ENCODE results near the gene ELMOD2.

ELMOD2 gene

GRCh38 chr4:140569307-140569638 lies 45.3 kb downstream of the ELMOD2 start:
- Histone ChIP-seq H3K4me3 (ENCODE audit: low read depth, low read length) (no peak overlapping the region), H3K9ac (ENCODE audit: low read length) (no peak overlapping the region), H3K79me1 (ENCODE audit: low read length) (no peaks in the 10 kb centered on the region), H2BK5ac (ENCODE audit: low read depth, low read length, poor library complexity) (no peak overlapping the region), H3K79me2 (ENCODE audit: control insufficient read depth, insufficient read depth, low read length, poor library complexity) (no peaks in the 10 kb centered on the region), H2AK5ac (ENCODE audit: low read length) (no peak overlapping the region), H3K14ac (ENCODE audit: low read length) (no peak overlapping the region), H3K4me1 (ENCODE audit: control insufficient read depth in 1 of 2, insufficient read depth in 2 of 2, low read length in 2 of 2) (peaks cover 6 to 9% of the 10 kb centered on the region in 2 experiments), H4K91ac (ENCODE audit: low read depth, low read length) (no peak overlapping the region), H2AFZ (ENCODE audit: insufficient read depth, low read length, poor library complexity) (no peak overlapping the region), H3K4ac (ENCODE audit: low read depth, low read length) (no peak overlapping the region), H3K4me2 (ENCODE audit: low read length) (peak overlapping the region; percentile 89), H3K36me3 (ENCODE audit: control insufficient read depth in 1 of 2, insufficient read depth in 2 of 2, low read length in 2 of 2) (no peaks in the 10 kb centered on the region), H3K27me3 (ENCODE audit: insufficient read depth, low read length) (peaks cover 35% of the 10 kb centered on the region), H3K18ac (ENCODE audit: low read length) (no peak overlapping the region), H2BK12ac (ENCODE audit: low read length) (no peak overlapping the region), H3K23ac (ENCODE audit: low read length) (no peak overlapping the region), H4K8ac (ENCODE audit: low read depth, low read length) (no peak overlapping the region), H3K9me3 (ENCODE audit: insufficient read depth, low read depth, low read length) (peaks cover 7% of the 10 kb centered on the region), H3K27ac (ENCODE audit: low read depth, low read length) (no peak overlapping the region), H2BK120ac (ENCODE audit: insufficient read depth, low read length, poor library complexity) (no peak overlapping the region), H4K12ac (ENCODE audit: low read depth, low read length) (no peak overlapping the region)
- no peak for DNase-seq
- WGBS (ENCODE audit: extremely low coverage, insufficient coverage, insufficient read length): no CpG with 5 or more reads among the region's 7 CpGs

GRCh38 chr4:140571620-140572019 lies 47.7 kb downstream of the ELMOD2 start:
- Histone ChIP-seq H3K23ac (ENCODE audit: low read length) (no peak overlapping the region), H3K4me2 (ENCODE audit: low read length) (no peak overlapping the region), H4K8ac (ENCODE audit: low read depth, low read length) (no peak overlapping the region), H3K27ac (ENCODE audit: low read depth, low read length) (no peak overlapping the region), H3K4me1 (ENCODE audit: control insufficient read depth in 1 of 2, insufficient read depth in 2 of 2, low read length in 2 of 2) (peaks cover 12 to 14% of the 10 kb centered on the region in 2 experiments), H2BK12ac (ENCODE audit: low read length) (no peak overlapping the region), H4K12ac (ENCODE audit: low read depth, low read length) (no peak overlapping the region), H2BK120ac (ENCODE audit: insufficient read depth, low read length, poor library complexity) (no peak overlapping the region), H3K14ac (ENCODE audit: low read length) (no peak overlapping the region), H3K9me3 (ENCODE audit: insufficient read depth, low read depth, low read length) (peaks cover 7% of the 10 kb centered on the region), H3K4me3 (ENCODE audit: low read depth, low read length) (no peak overlapping the region), H3K4ac (ENCODE audit: low read depth, low read length) (no peak overlapping the region), H2AK5ac (ENCODE audit: low read length) (no peak overlapping the region), H3K36me3 (ENCODE audit: control insufficient read depth in 1 of 2, insufficient read depth in 2 of 2, low read length in 2 of 2) (no peaks in the 10 kb centered on the region), H4K91ac (ENCODE audit: low read depth, low read length) (no peak overlapping the region), H3K79me2 (ENCODE audit: control insufficient read depth, insufficient read depth, low read length, poor library complexity) (no peaks in the 10 kb centered on the region), H3K79me1 (ENCODE audit: low read length) (peaks cover 3% of the 10 kb centered on the region), H3K18ac (ENCODE audit: low read length) (no peak overlapping the region), H2BK5ac (ENCODE audit: low read depth, low read length, poor library complexity) (no peak overlapping the region), H3K27me3 (ENCODE audit: insufficient read depth, low read length) (peaks cover 34% of the 10 kb centered on the region), H2AFZ (ENCODE audit: insufficient read depth, low read length, poor library complexity) (no peak overlapping the region), H3K9ac (ENCODE audit: low read length) (no peak overlapping the region)
- DNase-seq: no peak
- WGBS (ENCODE audit: extremely low coverage, insufficient coverage, insufficient read length): no CpG with 5 or more reads among the region's 2 CpGs

GRCh38 chr4:140575489-140575888 lies 51.5 kb downstream of the ELMOD2 start:
- no peak overlapping the region for H2BK12ac ChIP-seq (ENCODE audit: low read length)
- WGBS (ENCODE audit: extremely low coverage, insufficient coverage, insufficient read length): no CpG with 5 or more reads among the region's 4 CpGs
- no peak overlapping the region for H3K14ac ChIP-seq (ENCODE audit: low read length)
- no peak overlapping the region for H4K8ac ChIP-seq (ENCODE audit: low read depth, low read length)
- H3K27me3 ChIP-seq (ENCODE audit: insufficient read depth, low read length): peaks cover under 1% of the 10 kb centered on the region
- peaks cover 5 to 6% of the 10 kb centered on the region in 2 experiments for H3K4me1 ChIP-seq (ENCODE audit: control insufficient read depth in 1 of 2, insufficient read depth in 2 of 2, low read length in 2 of 2)
- no peak overlapping the region for H2BK120ac ChIP-seq (ENCODE audit: insufficient read depth, low read length, poor library complexity)
- H3K9ac ChIP-seq (ENCODE audit: low read length): no peak overlapping the region
- peaks cover 2% of the 10 kb centered on the region for H3K9me3 ChIP-seq (ENCODE audit: insufficient read depth, low read depth, low read length)
- peaks cover 3% of the 10 kb centered on the region for H3K79me1 ChIP-seq (ENCODE audit: low read length)
- H2BK5ac ChIP-seq (ENCODE audit: low read depth, low read length, poor library complexity): no peak overlapping the region
- no peak overlapping the region for H2AK5ac ChIP-seq (ENCODE audit: low read length)
- H3K4ac ChIP-seq (ENCODE audit: low read depth, low read length): no peak overlapping the region
- no peak overlapping the region for H4K12ac ChIP-seq (ENCODE audit: low read depth, low read length)
- no peak overlapping the region for H3K4me2 ChIP-seq (ENCODE audit: low read length)
- no peak overlapping the region for H4K91ac ChIP-seq (ENCODE audit: low read depth, low read length)
- H3K18ac ChIP-seq (ENCODE audit: low read length): no peak overlapping the region
- peak overlapping the region; percentile 71 for H2AFZ ChIP-seq (ENCODE audit: insufficient read depth, low read length, poor library complexity)
- DNase-seq: no peak
- no peak overlapping the region for H3K27ac ChIP-seq (ENCODE audit: low read depth, low read length)
- H3K36me3 ChIP-seq (ENCODE audit: control insufficient read depth in 1 of 2, insufficient read depth in 2 of 2, low read length in 2 of 2): no peaks in the 10 kb centered on the region
- H3K79me2 ChIP-seq (ENCODE audit: control insufficient read depth, insufficient read depth, low read length, poor library complexity): no peaks in the 10 kb centered on the region
- no peak overlapping the region for H3K23ac ChIP-seq (ENCODE audit: low read length)
- no peak overlapping the region for H3K4me3 ChIP-seq (ENCODE audit: low read depth, low read length)

- no peak overlapping the region for H2AFZ ChIP-seq (ENCODE audit: insufficient read depth, low read length, poor library complexity)
- H2BK120ac ChIP-seq (ENCODE audit: insufficient read depth, low read length, poor library complexity): no peak overlapping the region
- no peak for DNase-seq
- H2BK12ac ChIP-seq (ENCODE audit: low read length): no peak overlapping the region
- H4K8ac ChIP-seq (ENCODE audit: low read depth, low read length): no peak overlapping the region
- no peak overlapping the region for H3K4ac ChIP-seq (ENCODE audit: low read depth, low read length)
- no peaks in the 10 kb centered on the region for H3K36me3 ChIP-seq (ENCODE audit: control insufficient read depth in 1 of 2, insufficient read depth in 2 of 2, low read length in 2 of 2)
- no peak overlapping the region for H3K4me3 ChIP-seq (ENCODE audit: low read depth, low read length)
- no peaks in the 10 kb centered on the region for H3K79me2 ChIP-seq (ENCODE audit: control insufficient read depth, insufficient read depth, low read length, poor library complexity)
- H3K4me2 ChIP-seq (ENCODE audit: low read length): no peak overlapping the region
- H3K14ac ChIP-seq (ENCODE audit: low read length): no peak overlapping the region
- H3K27me3 ChIP-seq (ENCODE audit: insufficient read depth, low read length): no peaks in the 10 kb centered on the region
- H2AK5ac ChIP-seq (ENCODE audit: low read length): no peak overlapping the region
- no peak overlapping the region for H3K23ac ChIP-seq (ENCODE audit: low read length)
- no peaks in the 10 kb centered on the region for H3K9me3 ChIP-seq (ENCODE audit: insufficient read depth, low read depth, low read length)
- no CpG with 5 or more reads among the region's 27 CpGs for WGBS (ENCODE audit: extremely low coverage, insufficient coverage, insufficient read length)
- no peak overlapping the region for H3K18ac ChIP-seq (ENCODE audit: low read length)
- no peak overlapping the region for H2BK5ac ChIP-seq (ENCODE audit: low read depth, low read length, poor library complexity)
- no peak overlapping the region for H4K91ac ChIP-seq (ENCODE audit: low read depth, low read length)
- no peak overlapping the region for H3K27ac ChIP-seq (ENCODE audit: low read depth, low read length)
- peaks cover 3% of the 10 kb centered on the region for H3K79me1 ChIP-seq (ENCODE audit: low read length)
- H3K4me1 ChIP-seq (ENCODE audit: control insufficient read depth in 1 of 2, insufficient read depth in 2 of 2, low read length in 2 of 2): peaks cover 5 to 6% of the 10 kb centered on the region in 2 experiments
- H4K12ac ChIP-seq (ENCODE audit: low read depth, low read length): no peak overlapping the region
- H3K9ac ChIP-seq (ENCODE audit: low read length): no peak overlapping the region
Observed at GRCh38 chr4:140579278-140579677, 55.3 kb downstream of the ELMOD2 start.
